GM23248 (cell line): ENCODE measurements around the gene POU2AF3.

ENCODE experiments used
- EZH2 ChIP-seq: fragments of 200-600 bp; sonication (generic); IDR thresholded peaks from 2 replicates; pipeline ENCODE4 v1.6.1; 2018; ENCODE audit warnings: antibody characterized with exemption, mild to moderate bottlenecking; ENCODE audit not compliant: insufficient read depth, poor library complexity, severe bottlenecking
- EZH2phosphoT487 ChIP-seq: fragments of 200-600 bp; sonication (generic); IDR thresholded peaks from 2 replicates; pipeline ENCODE4 v1.6.1; 2018; ENCODE audit warnings: antibody characterized with exemption, moderate library complexity, mild to moderate bottlenecking, low read depth; ENCODE audit not compliant: insufficient read depth

- no peak for TF ChIP-seq EZH2phosphoT487
- TF ChIP-seq EZH2 = no peak
These were observed 38.4 kb downstream of the POU2AF3 start for GRCh38 chr11:111336582-111337256.
